Upper lobe of left lung (tissue), 4 donors: ENCODE data around the gene TXN2.

ENCODE experiments used
- POLR2A ChIP-seq, 4 donors: fragments of 450-650 bp; IDR thresholded peaks; one replicate each; pipeline ENCODE4 v1.5.1; 2016 to 2017; ENCODE audit warnings: antibody characterized with exemption in 4 of 4, mild to moderate bottlenecking in 2 of 4
- TF ChIP-seq, protein P1 (sequence below), 6 experiments: fragments of 450-650 bp in 4 of 6; fragments of 200-600 bp in 2 of 6; sonication (generic) in 2 of 6; IDR thresholded peaks; one replicate each; pipeline ENCODE4 v1.5.1; 2016 to 2019; ENCODE audit warnings: antibody characterized with exemption in 6 of 6

DNA sequence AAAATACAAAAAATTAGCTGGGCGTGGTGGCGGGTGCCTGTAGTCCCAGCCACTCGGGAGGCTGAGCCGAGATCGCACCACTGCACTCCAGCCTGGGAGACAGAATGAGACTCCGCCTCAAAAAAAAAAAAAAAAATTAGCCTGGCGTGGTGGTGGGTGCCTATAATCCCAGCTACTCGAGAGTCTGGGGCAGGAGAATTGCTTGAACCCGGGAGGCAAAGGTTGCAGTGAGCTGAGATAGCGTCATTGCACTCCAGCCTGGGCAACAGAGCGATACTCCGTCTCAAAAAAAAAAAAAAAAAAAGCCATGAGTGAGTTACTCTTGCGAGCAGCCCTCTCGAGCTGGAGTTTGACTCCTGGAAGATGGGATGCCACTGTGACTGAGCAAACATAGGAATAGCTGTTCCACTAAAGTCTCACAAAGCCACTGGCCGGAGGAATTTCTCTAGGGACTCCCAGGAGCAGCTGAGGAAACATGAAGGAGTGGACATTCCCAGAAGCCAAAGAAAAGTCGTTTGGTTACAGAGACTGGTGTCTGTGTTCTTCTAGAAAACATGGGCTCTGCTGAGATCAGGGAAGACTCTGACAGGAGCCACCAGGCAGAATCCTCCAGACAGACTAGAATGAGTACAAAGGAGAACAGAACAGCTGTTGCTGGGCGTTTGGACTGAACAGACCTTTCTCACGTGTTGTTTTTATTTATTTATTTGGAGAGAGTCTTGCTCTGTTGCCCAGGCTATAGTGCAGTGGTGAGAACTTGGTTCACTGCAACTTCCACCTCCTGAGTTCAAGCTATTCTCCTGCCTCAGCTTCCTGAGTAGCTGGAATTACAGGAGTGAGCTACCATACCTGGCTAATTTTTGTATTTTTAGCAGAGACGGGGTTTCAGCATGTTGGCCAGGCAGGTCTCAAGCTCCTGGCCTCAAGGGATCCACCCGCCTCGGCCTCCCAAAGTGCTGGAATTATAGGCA is 61.2 kb downstream of the TXN2 start:
- TF ChIP-seq, protein P1, sequence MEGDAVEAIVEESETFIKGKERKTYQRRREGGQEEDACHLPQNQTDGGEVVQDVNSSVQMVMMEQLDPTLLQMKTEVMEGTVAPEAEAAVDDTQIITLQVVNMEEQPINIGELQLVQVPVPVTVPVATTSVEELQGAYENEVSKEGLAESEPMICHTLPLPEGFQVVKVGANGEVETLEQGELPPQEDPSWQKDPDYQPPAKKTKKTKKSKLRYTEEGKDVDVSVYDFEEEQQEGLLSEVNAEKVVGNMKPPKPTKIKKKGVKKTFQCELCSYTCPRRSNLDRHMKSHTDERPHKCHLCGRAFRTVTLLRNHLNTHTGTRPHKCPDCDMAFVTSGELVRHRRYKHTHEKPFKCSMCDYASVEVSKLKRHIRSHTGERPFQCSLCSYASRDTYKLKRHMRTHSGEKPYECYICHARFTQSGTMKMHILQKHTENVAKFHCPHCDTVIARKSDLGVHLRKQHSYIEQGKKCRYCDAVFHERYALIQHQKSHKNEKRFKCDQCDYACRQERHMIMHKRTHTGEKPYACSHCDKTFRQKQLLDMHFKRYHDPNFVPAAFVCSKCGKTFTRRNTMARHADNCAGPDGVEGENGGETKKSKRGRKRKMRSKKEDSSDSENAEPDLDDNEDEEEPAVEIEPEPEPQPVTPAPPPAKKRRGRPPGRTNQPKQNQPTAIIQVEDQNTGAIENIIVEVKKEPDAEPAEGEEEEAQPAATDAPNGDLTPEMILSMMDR (IDR thresholded peaks at IDR 0.05), result no peak
- TF ChIP-seq POLR2A (IDR thresholded peaks at IDR 0.05), result no peak
